ENCODE data around the gene DNMBP. TPM values are rescaled to one million over a fixed set of nuclear protein-coding genes. Genes with fewer than 3 reads are reported as not detected.

DNMBP gene
- total RNA-seq, 4 donors from 2014 or later: 17.9 to 37.6 (median 20.6) TPM

- H3K27me3 ChIP-seq: no peaks in the 10 kb centered on the region
- no peak overlapping the region for H3K27ac ChIP-seq
- no peak overlapping the region for H3K4me3 ChIP-seq
- 60 to 64% methylated on average over 4 to 8 of the region's 11 CpGs for WGBS, 2 donors (ENCODE audit: low coverage in 1 of 2)
- H3K4me1 ChIP-seq: peaks cover 0 to 24% (median 4%) of the 10 kb centered on the region in 3 donors
- no peak for ATAC-seq
- no peak for TF ChIP-seq POLR2AphosphoS5 (IDR thresholded peaks at IDR 0.05)
- no peak for TF ChIP-seq POLR2A (IDR thresholded peaks at IDR 0.05)
- TF ChIP-seq EP300 (IDR thresholded peaks at IDR 0.05): no peak
- no peak for TF ChIP-seq CTCF (IDR thresholded peaks at IDR 0.05)
- H3K36me3 ChIP-seq: peaks cover 0 to 3% of the 10 kb centered on the region in 2 donors
- H3K9me3 ChIP-seq: no peaks in the 10 kb centered on the region
Observed at GRCh38 chr10:99850021-99850766, 159.6 kb downstream of the DNMBP start.

- no peaks in the 10 kb centered on the region for H3K27me3 ChIP-seq
- 88 to 100% methylated on average over 1 to 2 of the region's 2 CpGs for WGBS, 2 donors (ENCODE audit: low coverage in 1 of 2)
- H3K4me1 ChIP-seq: peaks cover 0 to 24% (median 4%) of the 10 kb centered on the region in 3 donors
- H3K36me3 ChIP-seq: peaks cover 0 to 3% of the 10 kb centered on the region in 2 donors
- no peak overlapping the region for H3K27ac ChIP-seq
- no peaks in the 10 kb centered on the region for H3K9me3 ChIP-seq
- TF ChIP-seq POLR2AphosphoS5 (IDR thresholded peaks at IDR 0.05): no peak
- TF ChIP-seq CTCF (IDR thresholded peaks at IDR 0.05): no peak
- TF ChIP-seq POLR2A (IDR thresholded peaks at IDR 0.05): no peak
- no peak for TF ChIP-seq EP300 (IDR thresholded peaks at IDR 0.05)
- no peak for ATAC-seq
- H3K4me3 ChIP-seq: no peak overlapping the region
Observed at GRCh38 chr10:99849536-99849935, 160.2 kb downstream of the DNMBP start.

DNA sequence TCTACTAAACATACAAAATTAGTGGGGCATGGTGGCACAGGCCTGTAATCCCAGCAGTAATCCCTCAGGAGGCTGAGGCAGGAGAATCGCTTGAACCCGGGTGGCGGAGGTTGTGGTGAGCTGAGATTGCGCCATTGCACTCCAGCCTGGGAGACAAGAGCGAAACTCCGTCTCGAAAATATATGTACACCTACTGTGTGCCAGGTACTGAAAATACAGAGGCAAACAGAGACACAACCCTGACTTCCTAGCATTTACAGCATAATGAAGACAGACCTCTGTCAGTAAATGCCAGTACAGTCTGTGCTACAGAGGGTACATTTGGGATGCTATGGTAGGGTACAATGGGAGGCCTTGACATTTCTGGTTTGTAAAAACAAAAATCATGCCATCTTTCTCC, 160.7 kb downstream of the DNMBP start:
- no peak for ATAC-seq
- H3K27ac ChIP-seq: no peak overlapping the region

GRCh38 chr10:99845837-99846382, 163.8 kb downstream of the DNMBP start:
- ATAC-seq: peak; percentile 92
- 2% methylated on average over 9 to 16 of the region's 18 CpGs for WGBS, 2 donors (ENCODE audit: low coverage in 1 of 2)
- peak overlapping the region in 1 of 2 donors; percentile 36 for H3K4me3 ChIP-seq
- no peaks in the 10 kb centered on the region for H3K36me3 ChIP-seq
- peaks cover 0 to 24% (median 4%) of the 10 kb centered on the region in 3 donors for H3K4me1 ChIP-seq
- H3K27ac ChIP-seq: peak overlapping the region in 3 of 4 donors; percentile 13 to 31 (median 15)
- TF ChIP-seq POLR2AphosphoS5 (IDR thresholded peaks at IDR 0.05): no peak
- TF ChIP-seq CTCF (IDR thresholded peaks at IDR 0.05): peak; percentile 89 to 98 (median 96)
- no peaks in the 10 kb centered on the region for H3K27me3 ChIP-seq
- H3K9me3 ChIP-seq: no peaks in the 10 kb centered on the region

More for the DNA sequence above, 160.7 kb downstream of the DNMBP start:
- Histone ChIP-seq H3K36me3 (peaks cover 0 to 3% of the 10 kb centered on the region in 2 donors), H3K4me1 (peaks cover 0 to 24% (median 4%) of the 10 kb centered on the region in 3 donors), H3K9me3 (no peaks in the 10 kb centered on the region), H3K27me3 (no peaks in the 10 kb centered on the region), H3K4me3 (no peak overlapping the region)
- no peak for TF ChIP-seq POLR2AphosphoS5 (IDR thresholded peaks at IDR 0.05)
- no peak for TF ChIP-seq CTCF (IDR thresholded peaks at IDR 0.05)
- no peak for TF ChIP-seq EP300 (IDR thresholded peaks at IDR 0.05)
- no peak for TF ChIP-seq POLR2A (IDR thresholded peaks at IDR 0.05)
- WGBS, 2 donors (ENCODE audit: low coverage in 1 of 2): 95% methylated on average over 7 of the region's 7 CpGs; no CpG with 5 or more reads in 1 of the 2 donors
